ENCODE measurements around the gene SPATA6.
"Not testable (repeated sequence)": the region's sequence is repeated elsewhere in the genome, so short reads cannot be mapped to it uniquely, and the experiment has no call there.

The SPATA6 gene

DNA sequence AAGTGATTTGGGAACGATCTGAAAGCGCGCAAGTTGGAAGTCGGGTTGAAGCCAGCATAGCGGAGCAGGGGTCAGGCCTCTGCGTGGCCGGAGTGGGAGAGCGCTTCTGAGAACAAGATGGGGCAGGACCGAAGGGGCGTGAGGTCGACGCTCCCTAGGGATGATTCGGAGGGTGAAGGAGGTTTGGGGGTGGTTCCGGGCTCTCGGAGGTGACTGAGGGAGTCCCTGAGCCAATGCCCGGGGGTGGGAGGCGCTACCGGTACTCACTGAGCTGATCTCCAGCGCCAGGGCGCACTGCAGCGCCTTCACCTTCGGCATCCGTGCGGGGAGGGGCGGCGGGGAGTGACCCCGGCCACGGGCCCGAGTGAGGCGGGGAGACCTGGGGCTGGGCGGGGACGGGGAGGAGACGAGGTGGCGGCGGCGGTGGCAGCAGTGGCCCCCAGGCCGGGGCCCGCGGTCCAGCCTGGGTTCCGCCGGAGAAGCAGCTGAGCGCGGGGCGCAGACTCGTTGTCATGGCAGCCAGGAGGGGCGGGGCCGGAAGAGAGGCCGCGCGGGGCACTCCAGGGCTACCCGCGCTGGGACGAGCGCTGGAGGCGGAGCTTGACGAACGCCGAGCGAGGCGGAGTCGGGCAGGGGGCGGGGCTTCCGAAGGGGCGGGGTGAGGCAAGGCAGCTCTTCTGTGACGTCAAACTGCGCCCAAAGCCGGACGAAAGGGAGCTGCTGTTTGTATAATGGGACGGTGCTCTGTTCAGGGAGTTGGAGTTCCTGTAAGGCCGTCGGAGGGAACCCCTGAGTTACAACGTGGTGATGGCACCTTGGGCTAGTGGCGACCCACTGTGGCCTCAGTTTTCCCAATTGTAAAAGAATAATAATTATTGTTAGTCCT is at the start of gene SPATA6:
Gene SPATA6, minus strand, starts transcription at position 514 of the 886 bp plus-strand sequence. Its CDS starts 196 bp downstream, at position 318.
- peak; percentile 93 for DNase-seq

GRCh38 chr1:48519896-48520295 is 47.9 kb upstream of the SPATA6 start:
- not testable (repeated sequence) for DNase-seq

DNA sequence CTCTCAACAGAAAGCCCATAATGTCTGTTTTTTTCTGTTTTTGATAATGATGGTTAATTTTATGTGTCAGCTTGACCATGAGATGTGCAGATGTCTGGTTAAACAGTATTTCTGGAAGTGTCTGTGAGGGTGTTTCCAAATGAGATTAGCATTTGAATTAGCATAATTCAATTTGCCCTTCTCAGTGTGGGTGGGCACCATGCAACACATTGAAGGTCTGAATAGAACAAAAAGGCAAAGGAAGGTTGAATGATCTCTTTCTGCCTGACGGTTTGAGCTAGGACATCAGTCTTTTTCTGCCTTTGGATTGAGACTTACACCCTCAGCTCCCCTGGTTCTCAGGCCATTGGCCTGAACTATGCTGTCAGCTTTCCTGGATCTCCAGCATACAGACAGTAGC is 34.9 kb upstream of the SPATA6 start:
- no peak for DNase-seq

DNA sequence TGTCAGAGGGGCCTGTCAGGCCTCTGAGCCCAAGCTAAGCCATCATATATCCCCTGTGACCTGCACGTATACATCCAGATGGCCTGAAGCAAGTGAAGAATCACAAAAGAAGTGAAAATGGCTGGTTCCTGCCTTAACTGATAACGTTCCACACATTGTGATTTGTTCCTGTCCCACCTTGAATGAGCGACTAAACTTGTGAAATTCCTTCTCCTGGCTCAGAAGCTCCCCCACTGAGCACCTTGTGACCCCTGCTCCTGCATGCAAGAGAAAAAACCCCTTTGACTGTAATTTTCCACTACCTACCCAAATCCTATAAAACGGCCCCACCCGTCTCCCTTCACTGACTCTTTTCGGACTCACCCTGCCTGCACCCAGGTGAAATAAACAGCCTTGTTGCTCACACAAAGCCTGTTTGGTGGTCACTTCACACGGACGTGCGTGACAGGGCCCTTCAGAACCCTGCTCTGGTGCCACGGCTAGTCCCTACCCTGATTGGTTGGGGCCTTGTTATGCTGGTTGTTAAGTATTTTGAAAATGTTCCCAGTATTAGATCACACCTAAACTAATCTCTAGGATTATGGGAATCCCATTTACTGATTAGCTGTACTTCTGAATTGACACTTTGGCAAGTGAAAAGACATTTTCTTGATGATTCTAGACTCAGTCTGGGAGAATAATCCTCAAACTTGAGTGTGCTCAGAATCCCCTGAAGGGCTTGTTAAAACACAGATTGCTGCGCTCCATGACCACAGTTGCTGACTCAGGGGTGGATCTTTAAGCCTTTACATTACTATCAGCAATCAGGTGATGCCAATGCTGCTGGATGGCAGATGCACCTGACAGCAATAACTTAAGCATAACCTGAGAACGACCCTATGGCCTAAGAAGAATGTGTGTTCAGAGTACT is 28.8 kb upstream of the SPATA6 start:
- DNase-seq, result no peak

- DNase-seq, result no peak
These were observed 27.3 kb upstream of the SPATA6 start for GRCh38 chr1:48499211-48499735.

- peak; percentile 61 for DNase-seq
These were observed 26.2 kb upstream of the SPATA6 start for GRCh38 chr1:48498096-48498791.

GRCh38 chr1:48495911-48496310 is 23.9 kb upstream of the SPATA6 start:
- no peak for DNase-seq

- no peak for DNase-seq
These were observed 23.2 kb upstream of the SPATA6 start for GRCh38 chr1:48495166-48495565.

GRCh38 chr1:48493970-48494769 is 22.2 kb upstream of the SPATA6 start:
- peak; percentile 82 for DNase-seq

- no peak for DNase-seq
These were observed 21.0 kb upstream of the SPATA6 start for GRCh38 chr1:48493041-48493440.

GRCh38 chr1:48492392-48492791 is 20.4 kb upstream of the SPATA6 start:
- no peak for DNase-seq

- DNase-seq, result no peak
These were observed 16.7 kb upstream of the SPATA6 start for GRCh38 chr1:48488721-48489120.

- no peak for DNase-seq
These were observed 8.5 kb upstream of the SPATA6 start for GRCh38 chr1:48480504-48480903.

GRCh38 chr1:48480023-48480422 is 8.0 kb upstream of the SPATA6 start:
- not testable (repeated sequence) for DNase-seq

- no peak for DNase-seq
These were observed 634 bp upstream of the SPATA6 start for GRCh38 chr1:48472638-48473037.

DNA sequence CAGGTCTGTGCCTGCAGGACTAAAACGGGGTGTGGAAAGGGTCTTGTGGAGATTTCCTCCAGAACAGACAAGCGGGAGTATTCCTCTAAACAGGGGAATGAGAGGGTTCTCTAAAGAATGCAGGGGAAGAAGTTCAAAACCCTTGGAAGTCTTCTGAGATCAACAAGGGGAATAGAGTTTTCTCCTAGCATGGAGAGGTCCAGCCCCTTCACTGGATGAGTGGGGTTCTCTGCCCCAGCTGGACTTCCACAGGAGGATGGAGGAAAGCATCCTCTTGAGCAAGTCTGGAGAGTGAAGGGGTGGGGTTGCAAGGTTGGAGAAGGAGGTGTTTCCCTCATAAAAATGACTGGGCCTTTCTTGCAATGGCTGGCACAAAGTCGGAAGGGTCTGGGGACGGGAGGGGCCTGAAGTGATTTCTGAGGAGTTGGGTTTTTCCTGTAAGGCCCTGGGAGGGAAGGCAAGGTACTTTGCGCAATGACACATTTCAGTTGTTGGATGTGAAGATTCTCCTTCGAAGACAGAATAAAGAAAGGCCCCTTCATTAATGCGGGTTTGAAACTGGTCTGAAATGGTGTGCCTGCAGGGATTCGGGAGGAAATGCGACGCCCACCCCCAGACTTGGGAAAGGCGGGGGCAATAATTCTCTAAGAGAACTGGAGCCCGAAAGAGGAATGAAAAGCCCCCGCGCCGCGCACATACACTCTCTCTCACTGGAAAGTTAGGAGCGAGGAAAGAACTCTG is 884 bp downstream of the SPATA6 start:
- DNase-seq, result no peak

- no peak for DNase-seq
These were observed 1.5 kb downstream of the SPATA6 start for GRCh38 chr1:48470481-48470855.

- peak; percentile 35 for DNase-seq
These were observed 2.2 kb downstream of the SPATA6 start for GRCh38 chr1:48469616-48470480.

DNA sequence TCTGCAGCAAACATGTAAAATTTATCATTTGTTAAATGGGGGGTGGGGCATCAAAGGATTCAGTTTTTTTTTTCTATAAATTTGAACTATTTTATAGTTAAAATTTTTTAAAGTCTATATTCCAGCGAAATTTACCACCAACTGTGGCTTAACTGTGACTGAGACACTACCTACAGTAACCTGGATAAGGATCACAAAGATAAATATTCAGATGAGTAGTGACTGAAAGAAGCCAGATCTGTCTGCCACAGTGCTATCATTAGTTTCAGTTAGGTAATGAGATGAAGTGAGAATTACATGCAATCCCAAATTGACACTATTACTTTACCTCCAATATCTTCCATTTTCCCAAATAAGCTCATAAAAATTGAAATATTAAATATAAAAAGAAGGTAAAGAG is 5.4 kb downstream of the SPATA6 start:
- DNase-seq, result no peak

GRCh38 chr1:48462716-48463302 is 9.2 kb downstream of the SPATA6 start:
- no peak for DNase-seq

Data from fibroblast of skin of right quadriceps (primary cell).